ENCODE measurements around the gene DSG2.
"Not testable (repeated sequence)": the region's sequence is repeated elsewhere in the genome, so short reads cannot be mapped to it uniquely, and the experiment has no call there.

DSG2 gene

GRCh38 chr18:31500051-31500688 is 2.2 kb downstream of the DSG2 start:
- DNase-seq (ENCODE audit: low read depth in 2 of 2), result no peak

GRCh38 chr18:31503011-31503410 is 5.0 kb downstream of the DSG2 start:
- DNase-seq (ENCODE audit: low read depth in 2 of 2), result no peak

- DNase-seq (ENCODE audit: low read depth in 2 of 2), result no peak
Measured at GRCh38 chr18:31504455-31505147, 6.6 kb downstream of the DSG2 start.

- no peak for DNase-seq (ENCODE audit: low read depth in 2 of 2)
Measured at GRCh38 chr18:31505156-31505555, 7.2 kb downstream of the DSG2 start.

- no peak for DNase-seq (ENCODE audit: low read depth in 2 of 2)
Measured at GRCh38 chr18:31506024-31506742, 8.2 kb downstream of the DSG2 start.

- DNase-seq (ENCODE audit: low read depth in 2 of 2), result not testable (repeated sequence)
Measured at GRCh38 chr18:31507124-31507523, 9.1 kb downstream of the DSG2 start.

GRCh38 chr18:31508781-31509180 is 10.8 kb downstream of the DSG2 start:
- DNase-seq (ENCODE audit: low read depth in 2 of 2), result no peak

- DNase-seq (ENCODE audit: low read depth in 2 of 2), result no peak
Measured at GRCh38 chr18:31509571-31509970, 11.6 kb downstream of the DSG2 start.

GRCh38 chr18:31510319-31510718 is 12.3 kb downstream of the DSG2 start:
- no peak for DNase-seq (ENCODE audit: low read depth in 2 of 2)

GRCh38 chr18:31511098-31511497 is 13.1 kb downstream of the DSG2 start:
- no peak for DNase-seq (ENCODE audit: low read depth in 2 of 2)

- DNase-seq (ENCODE audit: low read depth in 2 of 2), result peak; percentile 33 to 37
Measured at GRCh38 chr18:31512203-31512764, 14.3 kb downstream of the DSG2 start.

- peak; percentile 34 to 39 for DNase-seq (ENCODE audit: low read depth in 2 of 2)
Measured at GRCh38 chr18:31513189-31513935, 15.4 kb downstream of the DSG2 start.

- no peak for DNase-seq (ENCODE audit: low read depth in 2 of 2)
Measured at GRCh38 chr18:31516437-31516836, 18.5 kb downstream of the DSG2 start.

GRCh38 chr18:31526374-31526773 is 28.4 kb downstream of the DSG2 start:
- no peak for DNase-seq (ENCODE audit: low read depth in 2 of 2)

GRCh38 chr18:31533236-31533635 is 35.3 kb downstream of the DSG2 start:
- DNase-seq (ENCODE audit: low read depth in 2 of 2), result no peak

GRCh38 chr18:31538837-31539236 is 40.9 kb downstream of the DSG2 start:
- DNase-seq (ENCODE audit: low read depth in 2 of 2), result no peak

GRCh38 chr18:31546476-31546875 is 48.5 kb downstream of the DSG2 start:
- DNase-seq (ENCODE audit: low read depth in 2 of 2), result no peak

GRCh38 chr18:31548853-31549252 is 50.9 kb downstream of the DSG2 start:
- DNase-seq (ENCODE audit: low read depth in 2 of 2), result no peak

- no peak for DNase-seq (ENCODE audit: low read depth in 2 of 2)
Measured at GRCh38 chr18:31549416-31549815, 51.4 kb downstream of the DSG2 start.

GRCh38 chr18:31551883-31552282 is 53.9 kb downstream of the DSG2 start:
- DNase-seq (ENCODE audit: low read depth in 2 of 2), result no peak

GRCh38 chr18:31553800-31554199 is 55.8 kb downstream of the DSG2 start:
- DNase-seq (ENCODE audit: low read depth in 2 of 2), result no peak

GRCh38 chr18:31554776-31555175 is 56.8 kb downstream of the DSG2 start:
- no peak for DNase-seq (ENCODE audit: low read depth in 2 of 2)
